ENCODE data around the gene INPP5E.

- TF ChIP-seq POLR2A (IDR thresholded peaks at IDR 0.05) (no peak), CTCF (IDR thresholded peaks at IDR 0.05) (no peak)
These were observed 2.6 kb upstream of the INPP5E start for GRCh38 chr9:136442265-136442664.
